Natural killer cell (primary cell): Measurements from ENCODE around the gene NECTIN1. TPM values are rescaled to one million over a fixed set of nuclear protein-coding genes. Genes with fewer than 3 reads are reported as not detected.
A peak's percentile ranks its signal among the peaks of the same experiment; 100 is the strongest.

Experiments
- ATAC-seq, 3 donors: fragments of 150-1000 bp in 2 of 3; fragments of 200-7000 bp in 1 of 3; cut with Tn5 transposase; 1 replicate in 1 of 3; 2 replicates in 2 of 3; pipeline ENCODE4 v1.10.0; 2021; ENCODE audit warnings: mild to moderate bottlenecking in 2 of 3, moderate library complexity in 2 of 3
- DNase-seq, 2 donors: peaks; one replicate each; pipeline versions ENCODE4 v3.0.0 to v3.0.0-alpha.2; 2013 to 2021; ENCODE audit warnings: mixed read lengths in 1 of 2
- H3K27ac ChIP-seq: one replicate; pipeline ENCODE4 v1.5.1; 2013; ENCODE audit warnings: mild to moderate bottlenecking, low read length
- H3K27me3 ChIP-seq: one replicate; pipeline ENCODE4 v1.6.1; 2013; ENCODE audit warnings: low read length; ENCODE audit not compliant: control insufficient read depth, insufficient read depth
- H3K36me3 ChIP-seq: one replicate; pipeline ENCODE4 v1.6.1; 2013; ENCODE audit warnings: low read length; ENCODE audit not compliant: control insufficient read depth, insufficient read depth
- H3K4me1 ChIP-seq: one replicate; pipeline ENCODE4 v1.6.1; 2013; ENCODE audit warnings: low read length; ENCODE audit not compliant: control insufficient read depth, insufficient read depth
- H3K4me3 ChIP-seq: one replicate; pipeline ENCODE4 v1.5.1; 2013; ENCODE audit warnings: low read length
- H3K9me3 ChIP-seq: one replicate; pipeline ENCODE4 v1.6.1; 2013; ENCODE audit warnings: low read length; ENCODE audit not compliant: control insufficient read depth, insufficient read depth
- H3K27ac Mint-ChIP-seq, 2 donors: one replicate each; pipeline ENCODE4 v1.8.0; 2022; ENCODE audit warnings: mild to moderate bottlenecking in 2 of 2, mixed read lengths in 2 of 2, moderate library complexity in 1 of 2
- H3K27me3 Mint-ChIP-seq, 2 donors: one replicate each; pipeline ENCODE4 v1.8.0; 2022; ENCODE audit warnings: low read depth in 2 of 2, mixed read lengths in 2 of 2
- H3K36me3 Mint-ChIP-seq: one replicate; pipeline ENCODE4 v1.8.0; 2022; ENCODE audit warnings: mixed read lengths
- H3K4me1 Mint-ChIP-seq, 2 donors: one replicate each; pipeline ENCODE4 v1.8.0; 2022; ENCODE audit warnings: mixed read lengths in 2 of 2
- H3K4me3 Mint-ChIP-seq: one replicate; pipeline ENCODE4 v1.8.0; 2022; ENCODE audit warnings: mild to moderate bottlenecking, moderate library complexity, mixed read lengths
- H3K9me3 Mint-ChIP-seq, 2 donors: one replicate each; pipeline ENCODE4 v1.8.0; 2022; ENCODE audit warnings: mixed read lengths in 2 of 2
- WGBS: methylation state at CpG from one replicate; pipeline ENCODE4 v1.1.7; 2013; ENCODE audit warnings: missing lambda C conversion rate; ENCODE audit not compliant: insufficient coverage; 5-methylcytosine and 5-hydroxymethylcytosine counted together
- intact Hi-C: fragments of 100-400 bp; cut with micrococcal nuclease; formaldehyde crosslinking; loops from one replicate; pipeline ENCODE4 v1.14.2; 2022
- total RNA-seq, 4 donors: library from RNA; stranded (reverse); fragments of 120-200 nt in 1 of 4; gene quantifications; one replicate each; pipeline versions ENCODE4 v1.2.3 to v1.2.4, GENCODE V29; 2013 to 2022
- TF ChIP-seq, protein P1 (sequence below): fragments of 200-600 bp; IDR thresholded peaks from one replicate; pipeline ENCODE4 v1.8.0; 2022; ENCODE audit warnings: antibody characterized with exemption

The NECTIN1 gene
- total RNA-seq, 3 donors from 2014 or later (not counting 1 experiment from before 2014, with no cell fraction given) = 5.8 to 18.8 (median 7.8) TPM

DNA sequence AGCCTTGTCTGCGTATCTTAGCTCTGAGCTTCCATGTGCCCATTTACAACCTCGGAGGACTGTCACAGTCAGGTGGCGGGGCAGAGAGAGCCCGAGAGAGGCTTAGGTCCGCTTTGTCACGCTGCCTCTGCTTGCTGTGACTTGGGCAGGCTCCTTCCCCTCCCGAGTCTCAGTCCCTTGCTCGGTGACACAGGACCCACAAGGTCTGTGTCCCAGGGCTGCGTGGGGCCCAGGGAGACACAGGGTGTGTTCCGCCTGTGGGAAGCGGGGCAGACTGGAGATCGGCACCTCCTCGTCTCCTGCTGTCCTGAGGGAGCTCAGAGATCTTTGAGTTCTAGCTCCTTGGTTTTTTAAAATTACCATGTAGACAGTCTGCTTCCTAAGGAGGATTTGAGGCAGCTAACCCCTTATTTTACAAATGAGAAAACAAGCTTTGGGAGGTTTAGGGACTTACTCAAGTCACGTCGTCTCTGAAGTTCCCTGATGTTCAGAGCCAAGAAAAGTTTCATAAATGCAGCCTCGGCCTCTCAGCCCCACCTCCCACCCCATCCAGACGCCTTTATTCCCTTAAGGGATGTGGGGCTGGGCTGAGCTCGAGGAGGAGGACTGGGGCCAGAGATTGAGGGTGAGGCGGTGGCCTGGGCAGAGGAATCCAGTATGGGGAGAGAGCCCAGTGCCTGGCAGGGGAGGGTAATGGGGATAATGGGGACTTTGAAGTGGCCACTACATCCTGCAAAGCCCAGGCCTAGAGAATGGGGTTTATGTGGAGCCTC, 103.6 kb downstream of the NECTIN1 start:
- Histone ChIP-seq H3K4me1 (no peaks in the 10 kb centered on the region), H3K4me3 (no peak overlapping the region), H3K36me3 (no peaks in the 10 kb centered on the region), H3K27me3 (no peaks in the 10 kb centered on the region), H3K27ac (no peak overlapping the region), H3K9me3 (no peaks in the 10 kb centered on the region)
- no peak for ATAC-seq
- WGBS = 86% methylated on average over 17 of the region's 19 CpGs
- TF ChIP-seq, protein P1, sequence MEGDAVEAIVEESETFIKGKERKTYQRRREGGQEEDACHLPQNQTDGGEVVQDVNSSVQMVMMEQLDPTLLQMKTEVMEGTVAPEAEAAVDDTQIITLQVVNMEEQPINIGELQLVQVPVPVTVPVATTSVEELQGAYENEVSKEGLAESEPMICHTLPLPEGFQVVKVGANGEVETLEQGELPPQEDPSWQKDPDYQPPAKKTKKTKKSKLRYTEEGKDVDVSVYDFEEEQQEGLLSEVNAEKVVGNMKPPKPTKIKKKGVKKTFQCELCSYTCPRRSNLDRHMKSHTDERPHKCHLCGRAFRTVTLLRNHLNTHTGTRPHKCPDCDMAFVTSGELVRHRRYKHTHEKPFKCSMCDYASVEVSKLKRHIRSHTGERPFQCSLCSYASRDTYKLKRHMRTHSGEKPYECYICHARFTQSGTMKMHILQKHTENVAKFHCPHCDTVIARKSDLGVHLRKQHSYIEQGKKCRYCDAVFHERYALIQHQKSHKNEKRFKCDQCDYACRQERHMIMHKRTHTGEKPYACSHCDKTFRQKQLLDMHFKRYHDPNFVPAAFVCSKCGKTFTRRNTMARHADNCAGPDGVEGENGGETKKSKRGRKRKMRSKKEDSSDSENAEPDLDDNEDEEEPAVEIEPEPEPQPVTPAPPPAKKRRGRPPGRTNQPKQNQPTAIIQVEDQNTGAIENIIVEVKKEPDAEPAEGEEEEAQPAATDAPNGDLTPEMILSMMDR = no peak
- Mint-ChIP-seq H3K27me3 (peaks cover 4 to 15% of the 10 kb centered on the region in 2 donors), H3K27ac (no peak overlapping the region), H3K4me3 (no peak overlapping the region), H3K4me1 (no peaks in the 10 kb centered on the region), H3K9me3 (no peaks in the 10 kb centered on the region), H3K36me3 (no peaks in the 10 kb centered on the region)
- no peak for DNase-seq
- intact Hi-C loops = no loop called here

DNA sequence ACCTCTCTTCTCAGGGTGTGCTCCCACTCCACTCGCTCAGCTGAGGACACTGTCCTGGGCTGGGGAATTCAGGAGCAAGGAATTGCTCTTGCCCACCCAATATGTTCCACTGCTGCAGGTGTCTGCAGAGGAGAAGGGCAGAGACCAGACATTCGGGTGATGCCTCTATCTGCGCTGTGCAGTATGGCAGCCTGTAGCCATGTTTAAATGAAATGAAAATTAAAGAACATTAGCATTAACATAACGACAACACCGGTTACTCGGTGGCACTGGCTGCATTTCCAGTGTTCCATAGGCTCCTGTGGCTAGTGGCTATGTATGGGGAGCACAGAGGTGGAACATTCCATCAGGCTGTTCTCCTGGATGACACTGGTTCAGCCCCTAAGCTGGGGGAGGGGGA, 104.4 kb downstream of the NECTIN1 start:
- Histone ChIP-seq H3K27ac (no peak overlapping the region), H3K4me1 (no peaks in the 10 kb centered on the region), H3K4me3 (no peak overlapping the region), H3K36me3 (no peaks in the 10 kb centered on the region), H3K9me3 (no peaks in the 10 kb centered on the region), H3K27me3 (no peaks in the 10 kb centered on the region)
- peaks cover 10 to 17% of the 10 kb centered on the region in 2 donors for H3K27me3 Mint-ChIP-seq
- H3K36me3 Mint-ChIP-seq = no peaks in the 10 kb centered on the region
- no peaks in the 10 kb centered on the region for H3K4me1 Mint-ChIP-seq
- no peak overlapping the region for H3K27ac Mint-ChIP-seq
- H3K4me3 Mint-ChIP-seq = no peak overlapping the region
- 92% methylated on average over 6 of the region's 6 CpGs for WGBS
- TF ChIP-seq, protein P1 = no peak
- ATAC-seq = no peak
- no peaks in the 10 kb centered on the region for H3K9me3 Mint-ChIP-seq
- intact Hi-C loops = no loop called here
- DNase-seq = no peak

DNA sequence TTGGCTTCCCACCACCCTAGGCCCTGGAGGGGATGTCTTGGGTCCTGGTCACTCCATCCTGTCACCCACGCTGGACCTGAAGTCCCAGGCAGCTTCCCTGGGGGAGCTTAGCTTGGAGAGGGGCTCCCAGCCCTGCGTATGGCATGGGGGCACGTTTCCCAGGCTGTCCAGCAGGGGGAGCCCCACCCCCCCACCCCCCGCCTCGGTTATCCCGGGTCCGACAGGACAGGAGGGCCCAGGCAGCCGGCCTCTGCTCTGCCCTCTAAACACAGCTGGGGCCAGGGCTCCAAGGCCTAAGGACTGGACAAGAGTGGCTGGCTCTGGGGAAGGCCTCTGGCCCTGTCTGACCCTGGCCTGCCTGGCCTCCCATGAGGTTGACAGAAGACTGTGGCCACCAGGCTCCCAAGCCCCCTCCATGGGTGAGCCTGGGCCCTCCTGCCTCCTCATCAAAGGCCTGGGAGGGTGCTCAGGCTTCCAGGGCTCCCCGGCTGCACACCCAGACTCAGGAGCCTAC, 104.8 kb downstream of the NECTIN1 start:
- intact Hi-C loops = no loop called here
- TF ChIP-seq, protein P1 = peak; percentile 61
- WGBS = 23% methylated on average over 7 of the region's 9 CpGs

More for the DNA sequence above, 104.8 kb downstream of the NECTIN1 start:
- no peaks in the 10 kb centered on the region for H3K27me3 ChIP-seq
- H3K27me3 Mint-ChIP-seq = peaks cover 13 to 19% of the 10 kb centered on the region in 2 donors
- ATAC-seq (no peak), DNase-seq (peak in 1 of 2 donors; percentile 17)
- no peaks in the 10 kb centered on the region for H3K4me1 ChIP-seq
- H3K27ac Mint-ChIP-seq = no peak overlapping the region
- no peaks in the 10 kb centered on the region for H3K36me3 ChIP-seq
- no peaks in the 10 kb centered on the region for H3K9me3 ChIP-seq
- H3K4me1 Mint-ChIP-seq = no peaks in the 10 kb centered on the region
- H3K9me3 Mint-ChIP-seq = no peaks in the 10 kb centered on the region
- H3K4me3 Mint-ChIP-seq = no peak overlapping the region
- no peaks in the 10 kb centered on the region for H3K36me3 Mint-ChIP-seq
- H3K4me3 ChIP-seq = no peak overlapping the region
- H3K27ac ChIP-seq = no peak overlapping the region
